OCI-LY3 (cell line): Measurements from ENCODE around the gene TRIM28.

Experiments used
- EZH2phosphoT487 ChIP-seq: fragments of 200-600 bp; shearing (Covaris generic); IDR thresholded peaks from 2 replicates; pipeline ENCODE4 v1.6.1; 2018; ENCODE audit warnings: antibody characterized with exemption, mixed run types, low read depth
- TF ChIP-seq, protein P1 (sequence below): fragments of 200-600, 300-600 bp; sonication (generic); IDR thresholded peaks from 2 replicates; pipeline ENCODE4 v1.5.1; 2014; ENCODE audit warnings: antibody characterized with exemption, low read length, low read depth

DNA sequence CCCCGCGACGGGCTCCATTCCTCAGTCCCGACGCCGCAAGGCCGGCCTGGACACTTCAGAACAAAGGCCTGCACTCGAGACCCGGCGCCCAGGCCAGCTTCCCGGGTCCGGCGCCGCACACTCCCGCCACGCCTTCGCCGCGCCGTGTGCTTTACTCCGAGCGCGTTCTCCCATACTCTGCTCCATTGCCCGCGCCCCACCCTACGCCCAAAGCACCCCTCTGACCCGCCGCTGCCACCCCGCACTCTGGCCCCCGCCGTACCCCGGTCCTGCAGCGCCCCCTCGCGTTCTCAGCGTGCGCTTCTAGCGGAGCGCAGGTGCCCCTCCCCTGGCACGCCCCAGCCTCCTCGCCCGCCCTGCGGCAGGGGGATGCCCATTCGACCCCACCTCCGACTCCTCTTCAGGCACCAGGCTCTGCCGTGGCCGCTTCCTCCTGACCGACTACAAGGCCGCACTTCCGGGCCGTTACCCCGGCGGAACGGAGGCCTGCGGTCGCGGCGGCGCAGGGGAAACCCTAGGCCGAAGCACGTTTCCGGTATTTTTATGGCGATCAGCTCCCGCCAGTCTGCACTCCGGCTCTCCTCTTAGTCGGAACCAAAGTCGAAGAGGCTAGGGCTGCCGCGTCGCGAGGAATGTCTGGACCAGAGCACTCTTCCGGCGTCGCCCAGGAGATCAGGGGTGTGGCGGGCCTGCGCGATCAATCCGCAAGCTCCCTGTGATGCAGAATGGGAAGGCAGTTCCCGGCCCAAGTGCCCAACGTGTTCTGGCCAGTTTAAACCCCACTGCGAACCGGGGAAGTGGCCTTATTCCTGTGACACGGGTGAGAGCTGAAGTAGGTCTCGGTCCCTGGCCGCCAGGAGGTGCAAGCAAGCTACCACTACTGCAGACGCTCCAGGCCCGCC, 24.3 kb upstream of the TRIM28 start, which contains the start of gene ZBTB45:
- TF ChIP-seq EZH2phosphoT487 = no peak
- TF ChIP-seq, protein P1, sequence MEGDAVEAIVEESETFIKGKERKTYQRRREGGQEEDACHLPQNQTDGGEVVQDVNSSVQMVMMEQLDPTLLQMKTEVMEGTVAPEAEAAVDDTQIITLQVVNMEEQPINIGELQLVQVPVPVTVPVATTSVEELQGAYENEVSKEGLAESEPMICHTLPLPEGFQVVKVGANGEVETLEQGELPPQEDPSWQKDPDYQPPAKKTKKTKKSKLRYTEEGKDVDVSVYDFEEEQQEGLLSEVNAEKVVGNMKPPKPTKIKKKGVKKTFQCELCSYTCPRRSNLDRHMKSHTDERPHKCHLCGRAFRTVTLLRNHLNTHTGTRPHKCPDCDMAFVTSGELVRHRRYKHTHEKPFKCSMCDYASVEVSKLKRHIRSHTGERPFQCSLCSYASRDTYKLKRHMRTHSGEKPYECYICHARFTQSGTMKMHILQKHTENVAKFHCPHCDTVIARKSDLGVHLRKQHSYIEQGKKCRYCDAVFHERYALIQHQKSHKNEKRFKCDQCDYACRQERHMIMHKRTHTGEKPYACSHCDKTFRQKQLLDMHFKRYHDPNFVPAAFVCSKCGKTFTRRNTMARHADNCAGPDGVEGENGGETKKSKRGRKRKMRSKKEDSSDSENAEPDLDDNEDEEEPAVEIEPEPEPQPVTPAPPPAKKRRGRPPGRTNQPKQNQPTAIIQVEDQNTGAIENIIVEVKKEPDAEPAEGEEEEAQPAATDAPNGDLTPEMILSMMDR = peak; percentile 95
